HepG2 (cell line): Measurements from ENCODE around the gene FAM111A. TPM values are rescaled to one million over a fixed set of nuclear protein-coding genes. Genes with fewer than 3 reads are reported as not detected.
A peak's percentile ranks its signal among the peaks of the same experiment; 100 is the strongest.

Source experiments
- ARID2 ChIP-seq: sonication (generic); formaldehyde crosslinking; IDR thresholded peaks from 2 replicates; pipeline ENCODE4 v1.8.1; 2022; ENCODE audit warnings: mild to moderate bottlenecking, missing genetic modification reagents, borderline replicate concordance
- HOXA5 ChIP-seq: sonication (generic); formaldehyde crosslinking; IDR thresholded peaks from 2 replicates; pipeline ENCODE4 v1.4.0; 2020; ENCODE audit warnings: missing genetic modification reagents
- JARID2 ChIP-seq: sonication (generic); formaldehyde crosslinking; IDR thresholded peaks from 2 replicates; pipeline ENCODE4 v1.8.1; 2023; ENCODE audit warnings: missing genetic modification reagents, inconsistent platforms; ENCODE audit not compliant: insufficient replicate concordance
- NR2C2 ChIP-seq: sonication (generic); formaldehyde crosslinking; IDR thresholded peaks from 2 replicates; pipeline ENCODE4 v1.4.0; 2020; ENCODE audit warnings: missing genetic modification reagents, mild to moderate bottlenecking, moderate library complexity, borderline replicate concordance
- PITX1 ChIP-seq: sonication (generic); formaldehyde crosslinking; IDR thresholded peaks from 2 replicates; pipeline ENCODE4 v1.5.1; 2020; ENCODE audit warnings: mild to moderate bottlenecking, missing genetic modification reagents
- PRMT3 ChIP-seq: sonication (generic); formaldehyde crosslinking; IDR thresholded peaks from 2 replicates; pipeline ENCODE4 v1.8.1; 2022; ENCODE audit warnings: low read depth, mild to moderate bottlenecking, moderate library complexity, missing genetic modification reagents, borderline replicate concordance
- RXRB ChIP-seq: IDR thresholded peaks from 2 replicates; pipeline ENCODE4 v1.6.1; 2016; ENCODE audit warnings: borderline replicate concordance, missing genetic modification reagents, missing compliant biosample characterization
- SIN3B ChIP-seq: fragments of 150-350 bp; IDR thresholded peaks from 2 replicates; pipeline ENCODE4 v1.6.1; 2014; ENCODE audit warnings: low read length
- STAG1 ChIP-seq: sonication (generic); formaldehyde crosslinking; IDR thresholded peaks from 2 replicates; pipeline ENCODE4 v1.4.0; 2020; ENCODE audit warnings: missing genetic modification reagents
- TBX2 ChIP-seq: sonication (generic); formaldehyde crosslinking; IDR thresholded peaks from 2 replicates; pipeline ENCODE4 v1.5.0; 2020; ENCODE audit warnings: missing genetic modification reagents, mild to moderate bottlenecking, borderline replicate concordance
- TFE3 ChIP-seq: IDR thresholded peaks from 2 replicates; pipeline ENCODE4 v1.6.1; 2016
- THAP9 ChIP-seq: sonication (generic); formaldehyde crosslinking; IDR thresholded peaks from 2 replicates; pipeline ENCODE4; 2020; ENCODE audit warnings: missing genetic modification reagents, mild to moderate bottlenecking, borderline replicate concordance
- ZKSCAN5 ChIP-seq: sonication (generic); formaldehyde crosslinking; IDR thresholded peaks from 2 replicates; pipeline ENCODE4 v1.5.1; 2020; ENCODE audit warnings: mild to moderate bottlenecking, missing genetic modification reagents
- ZNF501 ChIP-seq: sonication (generic); formaldehyde crosslinking; IDR thresholded peaks from 2 replicates; pipeline ENCODE4 v1.5.1; 2020; ENCODE audit warnings: mild to moderate bottlenecking, moderate library complexity, missing genetic modification reagents
- ZNF792 ChIP-seq: IDR thresholded peaks from 2 replicates; pipeline ENCODE4 v1.6.1; 2016
- ZNF850 ChIP-seq: sonication (generic); formaldehyde crosslinking; conservative IDR thresholded peaks from 2 replicates; pipeline ENCODE4 v1.9.0; 2021; ENCODE audit warnings: mild to moderate bottlenecking, missing genetic modification reagents
- polyA plus RNA-seq, 8 experiments: library from polyadenylated mRNA; depleted of rRNA in 3 of 8; stranded (reverse) in 7 of 8; unstranded in 1 of 8; fragments of >200 nt; fragmentation: Illumina TruSeq in 4 of 8; extraction: Trizol in 4 of 8; gene quantifications; 2 replicates each; pipeline versions ENCODE4 v1.2.1 to v1.2.3, GENCODE V29; 2011 to 2016; ENCODE audit warnings: low read depth in 4 of 8, missing spikeins in 1 of 8, mixed read lengths in 1 of 8; ENCODE audit not compliant: insufficient read depth in 1 of 8
- total RNA-seq, 5 experiments: library from RNA; depleted of rRNA; stranded (reverse); fragments of >200 nt; fragmentation: Illumina TruSeq; extraction: Trizol; gene quantifications; 2 replicates each; pipeline ENCODE4 v1.2.3, GENCODE V29; 2016; ENCODE audit warnings: low read depth in 1 of 5
- TF ChIP-seq, protein P1 (sequence below): sonication (generic); formaldehyde crosslinking; IDR thresholded peaks from 2 replicates; pipeline ENCODE4 v1.4.0; 2020; ENCODE audit warnings: mild to moderate bottlenecking, missing genetic modification reagents
- TF ChIP-seq, protein P2 (sequence below): sonication (generic); formaldehyde crosslinking; IDR thresholded peaks from 2 replicates; pipeline ENCODE4 v1.4.0; 2020; ENCODE audit warnings: missing genetic modification reagents, borderline replicate concordance
- TF ChIP-seq, protein P3 (sequence below): sonication (generic); formaldehyde crosslinking; IDR thresholded peaks from 2 replicates; pipeline ENCODE4 v1.5.0; 2020; ENCODE audit warnings: missing genetic modification reagents

FAM111A gene
- total and polyA plus RNA-seq, 2 of the 13 experiments (the other 11 are each of a cell fraction or from before 2014, with no cell fraction given) = 3.2 to 13.5 TPM

GRCh38 chr11:59135648-59136461 is 6.8 kb upstream of the FAM111A start (continued):
- TF ChIP-seq, protein P1, sequence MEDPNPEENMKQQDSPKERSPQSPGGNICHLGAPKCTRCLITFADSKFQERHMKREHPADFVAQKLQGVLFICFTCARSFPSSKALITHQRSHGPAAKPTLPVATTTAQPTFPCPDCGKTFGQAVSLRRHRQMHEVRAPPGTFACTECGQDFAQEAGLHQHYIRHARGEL (CRISPR knock-in tag) = peak; percentile 97
- TF ChIP-seq, protein P2, sequence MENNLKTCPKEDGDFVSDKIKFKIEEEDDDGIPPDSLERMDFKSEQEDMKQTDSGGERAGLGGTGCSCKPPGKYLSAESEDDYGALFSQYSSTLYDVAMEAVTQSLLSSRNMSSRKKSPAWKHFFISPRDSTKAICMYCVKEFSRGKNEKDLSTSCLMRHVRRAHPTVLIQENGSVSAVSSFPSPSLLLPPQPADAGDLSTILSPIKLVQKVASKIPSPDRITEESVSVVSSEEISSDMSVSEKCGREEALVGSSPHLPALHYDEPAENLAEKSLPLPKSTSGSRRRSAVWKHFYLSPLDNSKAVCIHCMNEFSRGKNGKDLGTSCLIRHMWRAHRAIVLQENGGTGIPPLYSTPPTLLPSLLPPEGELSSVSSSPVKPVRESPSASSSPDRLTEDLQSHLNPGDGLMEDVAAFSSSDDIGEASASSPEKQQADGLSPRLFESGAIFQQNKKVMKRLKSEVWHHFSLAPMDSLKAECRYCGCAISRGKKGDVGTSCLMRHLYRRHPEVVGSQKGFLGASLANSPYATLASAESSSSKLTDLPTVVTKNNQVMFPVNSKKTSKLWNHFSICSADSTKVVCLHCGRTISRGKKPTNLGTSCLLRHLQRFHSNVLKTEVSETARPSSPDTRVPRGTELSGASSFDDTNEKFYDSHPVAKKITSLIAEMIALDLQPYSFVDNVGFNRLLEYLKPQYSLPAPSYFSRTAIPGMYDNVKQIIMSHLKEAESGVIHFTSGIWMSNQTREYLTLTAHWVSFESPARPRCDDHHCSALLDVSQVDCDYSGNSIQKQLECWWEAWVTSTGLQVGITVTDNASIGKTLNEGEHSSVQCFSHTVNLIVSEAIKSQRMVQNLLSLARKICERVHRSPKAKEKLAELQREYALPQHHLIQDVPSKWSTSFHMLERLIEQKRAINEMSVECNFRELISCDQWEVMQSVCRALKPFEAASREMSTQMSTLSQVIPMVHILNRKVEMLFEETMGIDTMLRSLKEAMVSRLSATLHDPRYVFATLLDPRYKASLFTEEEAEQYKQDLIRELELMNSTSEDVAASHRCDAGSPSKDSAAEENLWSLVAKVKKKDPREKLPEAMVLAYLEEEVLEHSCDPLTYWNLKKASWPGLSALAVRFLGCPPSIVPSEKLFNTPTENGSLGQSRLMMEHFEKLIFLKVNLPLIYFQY = 0 out of 2 replicates have a peak, but pooled peaks have one; percentile 53
- TF ChIP-seq SIN3B (peak; percentile 28; the same call in 1 of the 2 replicates), STAG1 (CRISPR knock-in tag) (peak; percentile 93), PRMT3 (CRISPR knock-in tag) (0 out of 2 replicates have a peak, but pooled peaks have one; percentile 50), TBX2 (CRISPR knock-in tag) (peak; percentile 45; the same call in 1 of the 2 replicates), NR2C2 (CRISPR knock-in tag) (no peak), TFE3 (CRISPR knock-in tag) (no peak), ZKSCAN5 (CRISPR knock-in tag) (no peak), ARID2 (CRISPR knock-in tag) (0 out of 2 replicates have a peak, but pooled peaks have one; percentile 62), ZNF792 (CRISPR knock-in tag) (peak; percentile 55; the same call in 1 of the 2 replicates), PITX1 (CRISPR knock-in tag) (0 out of 2 replicates have a peak, but pooled peaks have one; percentile 26), ZNF501 (CRISPR knock-in tag) (no peak), RXRB (CRISPR knock-in tag) (peak; percentile 48; the same call in 1 of the 2 replicates), ZNF850 (CRISPR knock-in tag) (no peak), JARID2 (CRISPR knock-in tag) (peak; percentile 28), THAP9 (CRISPR knock-in tag) (peak; percentile 40; the same call in 1 of the 2 replicates), HOXA5 (CRISPR knock-in tag) (peak; percentile 63; the same call in 1 of the 2 replicates)
- TF ChIP-seq, protein P3, sequence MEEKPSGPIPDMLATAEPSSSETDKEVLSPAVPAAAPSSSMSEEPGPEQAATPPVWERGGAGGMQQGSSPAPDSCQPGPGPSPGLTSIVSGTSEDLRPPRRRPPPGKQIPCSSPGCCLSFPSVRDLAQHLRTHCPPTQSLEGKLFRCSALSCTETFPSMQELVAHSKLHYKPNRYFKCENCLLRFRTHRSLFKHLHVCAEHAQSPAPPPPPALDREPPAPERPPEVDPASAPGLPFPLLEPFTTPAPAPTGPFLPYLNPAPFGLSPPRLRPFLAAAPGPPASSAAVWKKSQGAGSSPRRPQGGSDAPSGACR (CRISPR knock-in tag) = peak; percentile 36; the same call in 1 of the 2 replicates
